Neutrophil (primary cell): ENCODE results near the gene LIMS2.

Experiments used
- H3K27ac ChIP-seq: fragments of 200-600 bp; sonication (generic); 2 replicates; pipeline ENCODE4 v1.5.1; 2016; ENCODE audit warnings: mild to moderate bottlenecking, moderate library complexity
- H3K27me3 ChIP-seq: fragments of 200-600 bp; sonication (generic); 2 replicates; pipeline ENCODE4 v1.6.0; 2016; ENCODE audit warnings: mild to moderate bottlenecking
- H3K36me3 ChIP-seq: fragments of 200-600 bp; sonication (generic); 2 replicates; pipeline ENCODE4 v1.5.1; 2017
- H3K4me1 ChIP-seq, 2 experiments: fragments of 200-600 bp in 1 of 2; sonication (generic) in 1 of 2; 1 replicate in 1 of 2; 2 replicates in 1 of 2; pipeline versions ENCODE4 v1.5.1 to v1.6.1; 2013 to 2016; ENCODE audit warnings: low read depth in 1 of 2, low read length in 1 of 2, mild to moderate bottlenecking in 1 of 2, moderate library complexity in 1 of 2; ENCODE audit not compliant: control insufficient read depth in 1 of 2, insufficient read depth in 1 of 2
- H3K4me3 ChIP-seq, 2 experiments: fragments of 200-600 bp in 1 of 2; sonication (generic) in 1 of 2; 1 replicate in 1 of 2; 2 replicates in 1 of 2; pipeline ENCODE4 v1.5.1; 2013 to 2016; ENCODE audit warnings: low read depth in 1 of 2, low read length in 1 of 2, mild to moderate bottlenecking in 1 of 2, moderate library complexity in 1 of 2
- H3K9me3 ChIP-seq: fragments of 200-600 bp; sonication (generic); 2 replicates; pipeline ENCODE4 v1.5.1; 2016
- CTCF ChIP-seq: fragments of 200-600 bp; sonication (generic); IDR thresholded peaks from 2 replicates; pipeline ENCODE4 v1.5.1; 2016; ENCODE audit warnings: antibody characterized with exemption

The LIMS2 gene

DNA sequence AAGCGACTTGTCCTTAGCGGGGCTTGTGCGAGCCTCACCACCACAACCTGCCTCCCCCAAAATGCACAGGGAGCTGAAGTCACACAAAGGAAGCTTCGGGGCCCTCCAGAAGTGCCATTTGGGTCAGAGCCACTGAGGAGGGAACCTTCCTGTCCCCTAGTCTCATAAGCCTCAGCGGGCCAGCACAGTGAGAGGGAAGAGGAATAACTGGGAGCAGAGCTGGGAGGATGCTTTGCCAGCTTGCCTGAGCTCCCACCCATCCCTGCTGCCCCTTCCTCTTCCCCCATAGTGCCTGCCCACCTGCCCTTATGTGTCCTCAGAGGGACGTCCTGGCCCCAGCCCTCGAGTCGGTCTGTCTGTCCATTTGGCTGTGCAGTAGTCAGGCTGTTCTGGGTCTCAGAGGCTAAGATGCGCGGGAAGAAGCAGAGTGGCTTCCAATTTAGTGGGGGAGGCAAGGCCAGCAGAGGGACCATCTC, 81.2 kb downstream of the LIMS2 start:
- Histone ChIP-seq H3K4me1 (peaks cover 0 to 6% of the 10 kb centered on the region in 2 experiments), H3K4me3 (no peak overlapping the region), H3K9me3 (no peaks in the 10 kb centered on the region), H3K27ac (no peak overlapping the region), H3K36me3 (peaks cover 8% of the 10 kb centered on the region), H3K27me3 (no peaks in the 10 kb centered on the region)
- TF ChIP-seq CTCF = no peak

GRCh38 chr2:127593228-127594115, 81.9 kb downstream of the LIMS2 start:
- H3K4me3 ChIP-seq = no peak overlapping the region
- H3K27ac ChIP-seq = no peak overlapping the region
- H3K27me3 ChIP-seq = no peaks in the 10 kb centered on the region
- peaks cover 8% of the 10 kb centered on the region for H3K36me3 ChIP-seq
- TF ChIP-seq CTCF = no peak
- no peaks in the 10 kb centered on the region for H3K9me3 ChIP-seq
- H3K4me1 ChIP-seq = peaks cover 0 to 6% of the 10 kb centered on the region in 2 experiments

GRCh38 chr2:127592761-127593227, 82.5 kb downstream of the LIMS2 start:
- H3K9me3 ChIP-seq = no peaks in the 10 kb centered on the region
- no peak overlapping the region for H3K4me3 ChIP-seq
- peaks cover 15% of the 10 kb centered on the region for H3K36me3 ChIP-seq
- TF ChIP-seq CTCF = no peak
- H3K27ac ChIP-seq = no peak overlapping the region
- H3K4me1 ChIP-seq = peaks cover 0 to 6% of the 10 kb centered on the region in 2 experiments
- no peaks in the 10 kb centered on the region for H3K27me3 ChIP-seq

DNA sequence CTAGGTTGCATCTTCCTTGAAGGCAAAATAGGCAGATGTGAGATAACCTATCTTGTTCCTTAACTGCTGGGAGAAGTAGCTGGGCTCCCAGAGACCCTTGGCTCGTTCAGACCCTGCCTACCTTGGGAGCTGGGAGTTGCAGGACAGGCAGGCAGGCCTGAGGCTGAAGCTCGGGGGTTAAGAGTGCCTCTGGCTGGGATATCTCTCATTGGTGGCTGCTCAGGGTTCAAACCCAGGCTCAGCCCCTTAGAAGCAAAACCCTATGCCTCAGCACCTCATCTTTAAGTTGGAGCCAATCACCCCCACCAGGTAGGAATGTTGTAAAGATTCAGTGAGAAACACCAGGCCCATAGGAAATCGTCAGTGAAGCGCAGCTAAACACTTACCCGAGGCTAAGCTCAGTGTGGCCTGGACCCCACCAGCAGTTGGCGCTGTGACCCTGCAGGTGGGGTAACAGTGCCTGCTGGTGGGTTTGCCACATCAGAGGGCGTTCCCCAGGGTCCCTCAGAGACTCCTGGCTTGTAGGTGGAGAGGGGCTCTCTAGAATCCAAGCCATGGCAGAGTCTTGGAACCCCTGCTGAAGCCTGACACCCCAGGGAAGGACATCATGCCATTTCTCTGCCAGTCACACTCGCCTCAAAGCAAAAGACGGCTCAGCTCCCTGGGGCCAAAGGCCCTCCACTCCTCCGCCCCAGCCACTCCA, 84.0 kb downstream of the LIMS2 start:
- Histone ChIP-seq H3K27ac (no peak overlapping the region), H3K9me3 (no peaks in the 10 kb centered on the region), H3K27me3 (no peaks in the 10 kb centered on the region), H3K36me3 (peaks cover 8% of the 10 kb centered on the region), H3K4me1 (peaks cover 0 to 6% of the 10 kb centered on the region in 2 experiments), H3K4me3 (no peak overlapping the region)
- TF ChIP-seq CTCF = peak; percentile 90

DNA sequence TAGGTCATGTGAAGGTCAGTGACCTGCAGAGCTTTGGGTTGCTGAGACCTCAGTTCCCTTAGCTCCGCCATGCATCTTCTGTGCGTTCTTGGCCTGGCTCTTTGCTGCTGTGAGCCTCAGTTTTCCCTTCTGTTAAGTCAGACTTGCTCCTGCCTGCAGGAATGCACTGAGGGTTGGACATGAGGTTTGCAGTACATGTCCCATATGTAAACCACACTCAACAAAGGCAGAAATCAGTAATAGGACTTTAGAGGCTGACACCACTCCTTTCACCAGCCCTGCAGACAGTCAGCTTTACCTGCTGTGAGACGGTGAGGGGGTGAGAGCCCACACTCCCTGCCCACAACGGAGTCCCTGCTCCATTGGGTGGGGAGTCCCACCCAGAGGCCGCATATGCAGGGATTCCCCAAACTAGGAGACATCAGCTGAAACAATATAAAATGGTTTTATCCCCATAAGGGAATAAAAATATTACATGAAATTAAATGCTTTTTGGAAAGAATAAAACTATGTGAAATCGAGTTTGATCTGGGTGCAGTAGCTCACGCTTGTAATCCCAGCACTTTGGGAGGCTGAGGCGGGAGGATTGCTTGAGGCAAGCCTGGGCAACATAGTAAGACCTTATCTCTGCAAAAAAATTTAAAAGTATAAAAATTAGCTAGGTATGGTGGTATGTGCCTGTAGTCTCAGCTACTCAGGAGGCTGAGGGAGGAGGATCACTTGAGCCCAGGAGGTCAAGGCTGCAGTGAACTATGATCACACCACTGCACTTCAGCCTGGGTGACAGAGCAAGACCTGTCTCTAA, 84.7 kb downstream of the LIMS2 start:
- no peaks in the 10 kb centered on the region for H3K27me3 ChIP-seq
- no peaks in the 10 kb centered on the region for H3K9me3 ChIP-seq
- no peak for TF ChIP-seq CTCF
- peaks cover 7% of the 10 kb centered on the region for H3K36me3 ChIP-seq
- H3K27ac ChIP-seq = no peak overlapping the region
- peaks cover 0 to 6% of the 10 kb centered on the region in 2 experiments for H3K4me1 ChIP-seq
- H3K4me3 ChIP-seq = no peak overlapping the region
